A549 (cell line): ENCODE measurements around the gene CD8A.

ENCODE experiments used
- CHD4 ChIP-seq: fragments of 200-600 bp; sonication (generic); IDR thresholded peaks from 2 replicates; pipeline ENCODE4 v1.6.1; 2016; ENCODE audit warnings: antibody characterized with exemption, mild to moderate bottlenecking, borderline replicate concordance
- CTCF ChIP-seq: fragments of >200 bp; sonication (Bioruptor Twin); formaldehyde crosslinking; IDR thresholded peaks from 3 replicates; pipeline ENCODE4 v1.5.1; 2016
- E2F6 ChIP-seq: IDR thresholded peaks from 2 replicates; pipeline ENCODE4 v1.6.1; 2012; ENCODE audit warnings: low read depth, borderline replicate concordance
- EHF ChIP-seq: fragments of 250-450 bp; sonication (Bioruptor Pico); IDR thresholded peaks from 2 replicates; pipeline ENCODE4 v1.5.0; 2020; ENCODE audit warnings: mild to moderate bottlenecking
- EP300 ChIP-seq, 2 experiments: fragments of >200 bp; sonication (Bioruptor Twin); formaldehyde crosslinking; IDR thresholded peaks; 2 replicates in 1 of 2; 3 replicates in 1 of 2; pipeline ENCODE4 v1.6.1; 2016 to 2017
- FOSL2 ChIP-seq, 2 experiments: fragments of 450-650 bp in 1 of 2; fragments of >200 bp in 1 of 2; sonication (Bioruptor Twin) in 1 of 2; formaldehyde crosslinking; IDR thresholded peaks; 2 replicates each; pipeline versions ENCODE4 v1.5.0 to v1.6.1; 2016 to 2020; ENCODE audit warnings: mild to moderate bottlenecking in 1 of 2, moderate library complexity in 1 of 2
- JUNB ChIP-seq: fragments of >200 bp; sonication (Bioruptor Twin); formaldehyde crosslinking; IDR thresholded peaks from 2 replicates; pipeline ENCODE4 v1.6.1; 2016
- MAX ChIP-seq: IDR thresholded peaks from 2 replicates; pipeline ENCODE4 v1.6.1; 2012
- MYC ChIP-seq: IDR thresholded peaks from 2 replicates; pipeline ENCODE4 v1.6.1; 2012; ENCODE audit warnings: mild to moderate bottlenecking, inconsistent platforms, low read length, improper control_type of control experiment, borderline replicate concordance
- NR3C1 ChIP-seq: fragments of >200 bp; sonication (Bioruptor Twin); formaldehyde crosslinking; IDR thresholded peaks from 3 replicates; pipeline ENCODE4 v1.6.1; 2017
- POLR2A ChIP-seq: IDR thresholded peaks from 2 replicates; pipeline ENCODE4 v1.6.1; 2012; ENCODE audit warnings: mild to moderate bottlenecking, low read length
- RAD21 ChIP-seq, 2 experiments: fragments of >200 bp in 1 of 2; sonication (Bioruptor Twin) in 1 of 2; formaldehyde crosslinking in 1 of 2; IDR thresholded peaks in 1 of 2; conservative IDR thresholded peaks in 1 of 2; 2 replicates in 1 of 2; 3 replicates in 1 of 2; pipeline ENCODE4 v1.6.1; 2012 to 2018; ENCODE audit warnings: inconsistent platforms in 1 of 2
- REST ChIP-seq: fragments of 200-600 bp; sonication (generic); IDR thresholded peaks from 2 replicates; pipeline ENCODE4 v1.6.1; 2016; ENCODE audit warnings: antibody characterized with exemption, mild to moderate bottlenecking, moderate library complexity
- SREBF2 ChIP-seq: fragments of 450-650 bp; IDR thresholded peaks from 2 replicates; pipeline ENCODE4 v1.6.1; 2014; ENCODE audit warnings: mild to moderate bottlenecking, moderate library complexity

GRCh38 chr2:86744152-86744551 is 46.6 kb downstream of the CD8A start:
- no peak for TF ChIP-seq SREBF2
- TF ChIP-seq CTCF, result no peak
- no peak for TF ChIP-seq JUNB
- TF ChIP-seq EP300 (IDR thresholded peaks at IDR 0.05), result no peak
- TF ChIP-seq EHF (CRISPR knock-in tag), result no peak
- TF ChIP-seq MYC, result no peak
- TF ChIP-seq POLR2A, result no peak
- TF ChIP-seq MAX, result no peak
- TF ChIP-seq RAD21 (conservative IDR thresholded peaks at IDR 0.05 in 1 of 2, IDR thresholded peaks at IDR 0.05 in 1 of 2), result no peak
- no peak for TF ChIP-seq CHD4
- TF ChIP-seq REST, result no peak
- TF ChIP-seq E2F6, result no peak
- TF ChIP-seq FOSL2 (IDR thresholded peaks at IDR 0.05), result no peak
- no peak for TF ChIP-seq FOSL2 (CRISPR knock-in tag; IDR thresholded peaks at IDR 0.05)
- TF ChIP-seq NR3C1, result no peak
